Breast epithelium (tissue), 3 donors: ENCODE data around the gene APOO.

Source experiments
- POLR2A ChIP-seq: fragments of 450-650 bp; IDR thresholded peaks from one replicate; pipeline ENCODE4 v1.6.1; 2016; ENCODE audit warnings: antibody characterized with exemption, mild to moderate bottlenecking, moderate library complexity
- POLR2AphosphoS5 ChIP-seq, 3 donors: sonication (generic); formaldehyde crosslinking; IDR thresholded peaks; one replicate each; pipeline ENCODE4 v1.6.1; 2017; ENCODE audit warnings: antibody characterized with exemption in 3 of 3
- TF ChIP-seq, protein P1 (sequence below), 3 donors: fragments of 450-650 bp; IDR thresholded peaks; one replicate each; pipeline ENCODE4 v1.5.1; 2016 to 2017; ENCODE audit warnings: antibody characterized with exemption in 3 of 3, mild to moderate bottlenecking in 3 of 3, moderate library complexity in 3 of 3

DNA sequence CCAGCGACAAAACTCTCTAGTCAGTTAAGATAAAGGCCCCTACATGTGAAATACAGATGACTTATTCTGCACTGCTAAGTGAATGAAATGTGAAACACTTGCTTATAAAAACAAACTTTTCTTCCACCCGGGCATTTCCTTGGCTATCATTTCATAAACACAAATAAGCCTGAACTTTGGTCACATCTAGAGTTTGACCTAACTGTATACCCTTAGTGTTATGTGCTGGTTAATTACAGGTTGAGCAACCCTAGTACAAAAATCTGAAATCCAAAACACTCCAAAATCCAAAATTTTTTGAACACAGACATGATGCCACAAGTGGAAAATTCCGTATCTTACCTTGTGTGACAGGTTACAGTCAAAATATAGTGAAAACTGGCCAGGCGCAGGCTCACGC lies 78.9 kb downstream of the APOO start:
- TF ChIP-seq, protein P1, sequence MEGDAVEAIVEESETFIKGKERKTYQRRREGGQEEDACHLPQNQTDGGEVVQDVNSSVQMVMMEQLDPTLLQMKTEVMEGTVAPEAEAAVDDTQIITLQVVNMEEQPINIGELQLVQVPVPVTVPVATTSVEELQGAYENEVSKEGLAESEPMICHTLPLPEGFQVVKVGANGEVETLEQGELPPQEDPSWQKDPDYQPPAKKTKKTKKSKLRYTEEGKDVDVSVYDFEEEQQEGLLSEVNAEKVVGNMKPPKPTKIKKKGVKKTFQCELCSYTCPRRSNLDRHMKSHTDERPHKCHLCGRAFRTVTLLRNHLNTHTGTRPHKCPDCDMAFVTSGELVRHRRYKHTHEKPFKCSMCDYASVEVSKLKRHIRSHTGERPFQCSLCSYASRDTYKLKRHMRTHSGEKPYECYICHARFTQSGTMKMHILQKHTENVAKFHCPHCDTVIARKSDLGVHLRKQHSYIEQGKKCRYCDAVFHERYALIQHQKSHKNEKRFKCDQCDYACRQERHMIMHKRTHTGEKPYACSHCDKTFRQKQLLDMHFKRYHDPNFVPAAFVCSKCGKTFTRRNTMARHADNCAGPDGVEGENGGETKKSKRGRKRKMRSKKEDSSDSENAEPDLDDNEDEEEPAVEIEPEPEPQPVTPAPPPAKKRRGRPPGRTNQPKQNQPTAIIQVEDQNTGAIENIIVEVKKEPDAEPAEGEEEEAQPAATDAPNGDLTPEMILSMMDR (IDR thresholded peaks at IDR 0.05): no peak
- no peak for TF ChIP-seq POLR2AphosphoS5 (IDR thresholded peaks at IDR 0.05)
- TF ChIP-seq POLR2A: no peak
